Sigmoid colon (tissue), 7 donors: ENCODE measurements around the gene ZNF264. TPM values are rescaled to one million over a fixed set of nuclear protein-coding genes. Genes with fewer than 3 reads are reported as not detected.
A peak's percentile ranks its signal among the peaks of the same experiment; 100 is the strongest.

Experiments used
- DNase-seq: peaks from one replicate; pipeline ENCODE4 v3.0.0-alpha.2; 2019
- H3K27ac ChIP-seq, 4 donors: fragments of 200-600 bp; sonication (generic); one replicate each; pipeline ENCODE4 v1.5.1; 2016 to 2019; ENCODE audit warnings: mild to moderate bottlenecking in 1 of 4
- H3K27me3 ChIP-seq, 3 donors: fragments of 200-600 bp; sonication (generic); one replicate each; pipeline ENCODE4 v1.5.1; 2019; ENCODE audit warnings: mild to moderate bottlenecking in 1 of 3
- H3K36me3 ChIP-seq, 4 donors: fragments of 200-600 bp; sonication (generic); one replicate each; pipeline ENCODE4 v1.5.1; 2016 to 2019
- H3K4me1 ChIP-seq, 4 donors: fragments of 200-600 bp; sonication (generic); one replicate each; pipeline ENCODE4 v1.5.1; 2017 to 2019
- H3K4me3 ChIP-seq, 4 donors: fragments of 200-600 bp; sonication (generic); one replicate each; pipeline ENCODE4 v1.5.1; 2017 to 2019; ENCODE audit warnings: mild to moderate bottlenecking in 2 of 4, moderate library complexity in 1 of 4
- H3K9me3 ChIP-seq, 4 donors: fragments of 200-600 bp in 3 of 4; sonication (generic) in 3 of 4; one replicate each; pipeline versions ENCODE4 v1.5.1 to v1.6.1; 2013 to 2019
- CTCF ChIP-seq, 4 experiments: fragments of 450-650 bp in 3 of 4; fragments of 200-600 bp in 1 of 4; IDR thresholded peaks; one replicate each; pipeline ENCODE4 v1.5.1; 2016 to 2019; ENCODE audit warnings: antibody characterized with exemption in 4 of 4, mild to moderate bottlenecking in 3 of 4, moderate library complexity in 2 of 4
- EP300 ChIP-seq, 4 donors: sonication (generic); formaldehyde crosslinking; IDR thresholded peaks; one replicate each; pipeline ENCODE4 v1.6.1; 2017; ENCODE audit warnings: antibody characterized with exemption in 4 of 4
- POLR2A ChIP-seq, 2 donors: fragments of 450-650 bp; IDR thresholded peaks; one replicate each; pipeline ENCODE4 v1.6.1; 2016; ENCODE audit warnings: antibody characterized with exemption in 2 of 2, mild to moderate bottlenecking in 2 of 2, moderate library complexity in 2 of 2
- POLR2AphosphoS5 ChIP-seq, 4 donors: sonication (generic); formaldehyde crosslinking; IDR thresholded peaks; one replicate each; pipeline ENCODE4 v1.6.1; 2017; ENCODE audit warnings: antibody characterized with exemption in 4 of 4
- WGBS, 2 donors: extraction: QIAGEN DNeasy Blood & Tissue Kit; methylation state at CpG; one replicate each; pipeline ENCODE4 v1.1.7; 2013; 5-methylcytosine and 5-hydroxymethylcytosine counted together
- intact Hi-C: fragments of 100-400 bp; cut with DNase I; formaldehyde crosslinking; loops from one replicate; pipeline ENCODE4 v1.15.1; 2023
- polyA plus RNA-seq, 3 donors: library from polyadenylated mRNA; stranded (reverse); fragments of 200-250 nt; gene quantifications; one replicate each; pipeline ENCODE4 v1.2.3, GENCODE V29; 2013
- total RNA-seq, 4 donors: library from RNA; depleted of rRNA; stranded (reverse); fragments of >200 nt; gene quantifications; one replicate each; pipeline ENCODE4 v1.1.0, GENCODE V29; 2016
- donor health status: healthy with polysubstance abuse.
- donor health status: Bipolar disorder and iron deficiency.
- donor health status: healthy.

Gene ZNF264
- total and polyA plus RNA-seq, 7 donors, result 1.2 to 39.6 (median 18.5) TPM

GRCh38 chr19:57167385-57167784, 23.9 kb upstream of the ZNF264 start, which contains the start of gene DUXA:
DUXA (minus strand) TSS chr19:57167485; CDS start chr19:57167443, 42 bp downstream.
- TF ChIP-seq CTCF (IDR thresholded peaks at IDR 0.05) (no peak), EP300 (IDR thresholded peaks at IDR 0.05) (no peak), POLR2A (IDR thresholded peaks at IDR 0.05) (no peak), POLR2AphosphoS5 (IDR thresholded peaks at IDR 0.05) (no peak)
- H3K27me3 ChIP-seq, result no peaks in the 10 kb centered on the region
- H3K4me1 ChIP-seq, result peaks cover 0 to 2% (median 0%) of the 10 kb centered on the region in 4 donors
- 82 to 86% methylated on average over 6 of the region's 6 CpGs for WGBS, 2 donors
- intact Hi-C loops, result no loop called here
- H3K36me3 ChIP-seq, result no peaks in the 10 kb centered on the region
- DNase-seq, result no peak
- H3K9me3 ChIP-seq, result no peaks in the 10 kb centered on the region
- no peak within 1 kb of the TSS for H3K4me3 ChIP-seq
- H3K27ac ChIP-seq, result no peak within 1 kb of the TSS

GRCh38 chr19:57171551-57172081, 19.7 kb upstream of the ZNF264 start:
- no peak for TF ChIP-seq POLR2AphosphoS5 (IDR thresholded peaks at IDR 0.05)
- no peak for TF ChIP-seq POLR2A (IDR thresholded peaks at IDR 0.05)
- no peak for TF ChIP-seq EP300 (IDR thresholded peaks at IDR 0.05)
- no peak for TF ChIP-seq CTCF (IDR thresholded peaks at IDR 0.05)
- whole genome bisulfite sequencing, 2 donors, result 5 to 24% methylated on average over 32 to 42 of the region's 42 CpGs
- H3K36me3 ChIP-seq, result no peaks in the 10 kb centered on the region
- H3K27ac ChIP-seq, result peak overlapping the region; percentile 69 to 77 (median 72)
- intact Hi-C loops, result loop anchor here (2.0 kb wide), 1 partner anchor 19 kb away; the partner anchor contains the start of gene ZNF264
- peaks cover 0 to 5% (median 0%) of the 10 kb centered on the region in 4 donors for H3K9me3 ChIP-seq
- H3K4me3 ChIP-seq, result peak overlapping the region; percentile 23 to 47 (median 42)
- H3K27me3 ChIP-seq, result no peaks in the 10 kb centered on the region
- DNase-seq, result peak; percentile 76
- peaks cover 0 to 8% (median 4%) of the 10 kb centered on the region in 4 donors for H3K4me1 ChIP-seq

GRCh38 chr19:57190301-57190700, 999 bp upstream of the ZNF264 start:
- 79 to 85% methylated on average over 3 of the region's 3 CpGs for WGBS, 2 donors
- H3K4me1 ChIP-seq, result peaks cover 0 to 30% (median 16%) of the 10 kb centered on the region in 4 donors

GRCh38 chr19:57192077-57192420, 749 bp downstream of the ZNF264 start:
- TF ChIP-seq CTCF (IDR thresholded peaks at IDR 0.05), result no peak
- TF ChIP-seq POLR2A (IDR thresholded peaks at IDR 0.05), result no peak
- TF ChIP-seq POLR2AphosphoS5 (IDR thresholded peaks at IDR 0.05), result no peak
- no peak for TF ChIP-seq EP300 (IDR thresholded peaks at IDR 0.05)
- DNase-seq, result no peak
- WGBS, 2 donors, result 16 to 35% methylated on average over 9 of the region's 9 CpGs
- H3K36me3 ChIP-seq, result peaks cover 8 to 43% (median 39%) of the 10 kb centered on the region in 4 donors
- no peaks in the 10 kb centered on the region for H3K27me3 ChIP-seq
- peak overlapping the region; percentile 82 to 90 (median 86) for H3K27ac ChIP-seq
- H3K9me3 ChIP-seq, result peaks cover 0 to 4% (median 0%) of the 10 kb centered on the region in 4 donors
- peak overlapping the region; percentile 69 to 96 (median 82) for H3K4me3 ChIP-seq
- intact Hi-C loops, result loop anchor here (5.0 kb wide), 1 partner anchor 90 kb away; the partner anchor contains the start of gene ZNF460
- H3K4me1 ChIP-seq, result peaks cover 0 to 30% (median 16%) of the 10 kb centered on the region in 4 donors

More at GRCh38 chr19:57190301-57190700, 999 bp upstream of the ZNF264 start:
- Histone ChIP-seq H3K9me3 (peaks cover 0 to 15% (median 0%) of the 10 kb centered on the region in 4 donors), H3K36me3 (peaks cover 0 to 25% (median 22%) of the 10 kb centered on the region in 4 donors), H3K27me3 (no peaks in the 10 kb centered on the region), H3K4me3 (no peak overlapping the region), H3K27ac (peak overlapping the region in 1 of 4 donors; percentile 90)
- intact Hi-C loops, result loop anchor here (2.0 to 5.0 kb wide), 3 partner anchors 18 to 92 kb away; partner anchors contain the start of genes ZNF460 and ZNF805
- TF ChIP-seq CTCF (IDR thresholded peaks at IDR 0.05), result no peak
- TF ChIP-seq POLR2AphosphoS5 (IDR thresholded peaks at IDR 0.05), result no peak
- DNase-seq, result no peak
